Aorta (tissue), 5 donors: ENCODE measurements around the gene COL3A1. TPM values are rescaled to one million over a fixed set of nuclear protein-coding genes. Genes with fewer than 3 reads are reported as not detected.

Source experiments
- ATAC-seq: fragments of 200-7000 bp; cut with Tn5 transposase; one replicate; pipeline ENCODE4 v1.9.1; 2022; ENCODE audit warnings: moderate library complexity; ENCODE audit not compliant: low FRiP score
- DNase-seq, 2 donors: peaks; one replicate each; pipeline ENCODE4 v3.0.0-alpha.2; 2020
- H3K27ac ChIP-seq, 2 donors: one replicate each; pipeline ENCODE4 v1.5.1; 2013; ENCODE audit warnings: low read length in 2 of 2, mild to moderate bottlenecking in 2 of 2, moderate library complexity in 2 of 2, control low read depth in 1 of 2, inconsistent platforms in 1 of 2, low read depth in 1 of 2
- H3K27me3 ChIP-seq, 2 donors: one replicate each; pipeline ENCODE4 v1.6.1; 2013; ENCODE audit warnings: control low read depth in 1 of 2, low read length in 1 of 2, mild to moderate bottlenecking in 1 of 2, moderate library complexity in 1 of 2; ENCODE audit not compliant: insufficient read depth in 2 of 2, control insufficient read depth in 1 of 2
- H3K36me3 ChIP-seq, 2 donors: one replicate each; pipeline ENCODE4 v1.6.1; 2013; ENCODE audit warnings: control low read depth in 1 of 2, low read length in 1 of 2, mild to moderate bottlenecking in 1 of 2; ENCODE audit not compliant: insufficient read depth in 2 of 2, control insufficient read depth in 1 of 2
- H3K4me1 ChIP-seq, 2 donors: one replicate each; pipeline ENCODE4 v1.6.1; 2013; ENCODE audit warnings: low read length in 2 of 2, control low read depth in 1 of 2, mild to moderate bottlenecking in 1 of 2, moderate library complexity in 1 of 2; ENCODE audit not compliant: insufficient read depth in 2 of 2, control insufficient read depth in 1 of 2
- H3K4me3 ChIP-seq, 2 donors: one replicate each; pipeline ENCODE4 v1.5.1; 2013; ENCODE audit warnings: low read length in 2 of 2, control low read depth in 1 of 2, mild to moderate bottlenecking in 1 of 2
- H3K9me3 ChIP-seq: one replicate; pipeline ENCODE4 v1.6.1; 2013; ENCODE audit warnings: mild to moderate bottlenecking, low read length; ENCODE audit not compliant: control insufficient read depth
- WGBS, 2 donors: extraction: QIAGEN DNeasy Blood & Tissue Kit; methylation state at CpG; one replicate each; pipeline ENCODE4 v1.1.7; 2013; 5-methylcytosine and 5-hydroxymethylcytosine counted together
- intact Hi-C, 2 donors: fragments of 100-400 bp; cut with DNase I; formaldehyde crosslinking; loops; one replicate each; pipeline versions ENCODE4 v1.14.2 to v1.15.0; 2022
- polyA plus RNA-seq, 2 donors: library from polyadenylated mRNA; stranded (reverse); fragments of 200-250 nt; gene quantifications; one replicate each; pipeline ENCODE4 v1.2.3, GENCODE V29; 2013
- total RNA-seq, 2 donors: library from RNA; stranded (reverse); fragmentation: NEBNext Ultra II Directional; extraction: Animal tissue kit (Norgen Biotek cat#: 25700); gene quantifications; one replicate each; pipeline ENCODE4 v1.2.1, GENCODE V29; 2021
- donor health status: healthy with polysubstance abuse.
- donor health status: Bipolar disorder and iron deficiency.
- donor health status: DM: no; HTN: no; CAD: no.
- donor health status: DM: no; HTN: no; CAD: no.
- donor health status: DM: yes; HTN: yes; CAD: no.

COL3A1 gene
- total and polyA plus RNA-seq, 4 donors, result 155 to 1,346 (median 774) TPM

- Histone ChIP-seq H3K4me3 (no peak overlapping the region), H3K27me3 (no peaks in the 10 kb centered on the region), H3K27ac (no peak overlapping the region), H3K4me1 (peaks cover 5 to 6% of the 10 kb centered on the region in 2 donors), H3K36me3 (no peaks in the 10 kb centered on the region), H3K9me3 (no peaks in the 10 kb centered on the region)
- DNase-seq (no peak), ATAC-seq (no peak)
- intact Hi-C loops, result no loop called here
Observed at GRCh38 chr2:189016311-189016861, 42.2 kb downstream of the COL3A1 start.

- H3K27me3 ChIP-seq, result no peaks in the 10 kb centered on the region
- ATAC-seq (no peak), DNase-seq (no peak)
- no peaks in the 10 kb centered on the region for H3K36me3 ChIP-seq
- H3K9me3 ChIP-seq, result no peaks in the 10 kb centered on the region
- peaks cover 6 to 11% of the 10 kb centered on the region in 2 donors for H3K4me1 ChIP-seq
- intact Hi-C loops, result no loop called here
- no peak overlapping the region for H3K4me3 ChIP-seq
- no peak overlapping the region for H3K27ac ChIP-seq
Observed at GRCh38 chr2:189018631-189019030, 44.5 kb downstream of the COL3A1 start.

GRCh38 chr2:189020179-189020578 lies 46.0 kb downstream of the COL3A1 start:
- ATAC-seq, result no peak
- H3K9me3 ChIP-seq, result no peaks in the 10 kb centered on the region
- H3K4me1 ChIP-seq, result peaks cover under 1 to 11% of the 10 kb centered on the region in 2 donors
- H3K4me3 ChIP-seq, result no peak overlapping the region
- H3K27me3 ChIP-seq, result no peaks in the 10 kb centered on the region
- DNase-seq, result no peak
- no peaks in the 10 kb centered on the region for H3K36me3 ChIP-seq
- intact Hi-C loops, result no loop called here
- WGBS, 2 donors, result 89 to 97% methylated on average over 1 of the region's 1 CpG
- H3K27ac ChIP-seq, result no peak overlapping the region

GRCh38 chr2:189022053-189022481 lies 47.9 kb downstream of the COL3A1 start:
- intact Hi-C loops, result no loop called here
- WGBS, 2 donors, result 33 to 38% methylated on average over 7 of the region's 7 CpGs
- H3K36me3 ChIP-seq, result no peaks in the 10 kb centered on the region
- DNase-seq (no peak), ATAC-seq (peak; percentile 47)
- peak overlapping the region in 1 of 2 donors; percentile 41 for H3K27ac ChIP-seq
- H3K4me3 ChIP-seq, result no peak overlapping the region
- peaks cover 4 to 12% of the 10 kb centered on the region in 2 donors for H3K4me1 ChIP-seq
- H3K9me3 ChIP-seq, result no peaks in the 10 kb centered on the region
- no peaks in the 10 kb centered on the region for H3K27me3 ChIP-seq

- Histone ChIP-seq H3K9me3 (no peaks in the 10 kb centered on the region), H3K27me3 (no peaks in the 10 kb centered on the region), H3K27ac (no peak overlapping the region), H3K4me3 (no peak overlapping the region), H3K4me1 (peaks cover 4 to 12% of the 10 kb centered on the region in 2 donors), H3K36me3 (no peaks in the 10 kb centered on the region)
- WGBS, 2 donors, result 86 to 87% methylated on average over 3 of the region's 3 CpGs
- intact Hi-C loops, result no loop called here
- ATAC-seq (peak; percentile 59), DNase-seq (no peak)
Observed at GRCh38 chr2:189022492-189022891, 48.3 kb downstream of the COL3A1 start.

GRCh38 chr2:189024901-189025618 lies 50.9 kb downstream of the COL3A1 start:
- Histone ChIP-seq H3K9me3 (no peaks in the 10 kb centered on the region), H3K4me3 (no peak overlapping the region), H3K4me1 (peaks cover 4 to 9% of the 10 kb centered on the region in 2 donors), H3K27ac (peak overlapping the region; percentile 28 to 74), H3K36me3 (no peaks in the 10 kb centered on the region), H3K27me3 (no peaks in the 10 kb centered on the region)
- 14 to 15% methylated on average over 3 of the region's 3 CpGs for WGBS, 2 donors
- ATAC-seq (peak; percentile 14), DNase-seq (no peak)
- intact Hi-C loops, result no loop called here

- 63 to 72% methylated on average over 1 of the region's 1 CpG for WGBS, 2 donors
- Histone ChIP-seq H3K36me3 (peaks cover 3% of the 10 kb centered on the region in 2 donors), H3K27me3 (no peaks in the 10 kb centered on the region), H3K4me1 (no peaks in the 10 kb centered on the region), H3K9me3 (no peaks in the 10 kb centered on the region), H3K4me3 (no peak overlapping the region), H3K27ac (no peak overlapping the region)
- ATAC-seq, result no peak
- intact Hi-C loops, result no loop called here
- no peak for DNase-seq
Observed at GRCh38 chr2:189037518-189037917, 63.3 kb downstream of the COL3A1 start.

GRCh38 chr2:189045836-189046235 lies 71.7 kb downstream of the COL3A1 start:
- Histone ChIP-seq H3K4me1 (no peaks in the 10 kb centered on the region), H3K36me3 (peaks cover 0 to 2% of the 10 kb centered on the region in 2 donors), H3K27me3 (no peaks in the 10 kb centered on the region), H3K27ac (no peak overlapping the region), H3K4me3 (no peak overlapping the region), H3K9me3 (no peaks in the 10 kb centered on the region)
- ATAC-seq (no peak), DNase-seq (no peak)
- intact Hi-C loops, result loop anchor here in 1 of 2 donors (5.0 kb wide), 1 partner anchor 49 kb away; no protein-coding TSS in a partner anchor
- WGBS, 2 donors, result 93 to 95% methylated on average over 3 of the region's 3 CpGs

- ATAC-seq, result no peak
- no peaks in the 10 kb centered on the region for H3K4me1 ChIP-seq
- DNase-seq, result no peak
- H3K27me3 ChIP-seq, result no peaks in the 10 kb centered on the region
- no peaks in the 10 kb centered on the region for H3K9me3 ChIP-seq
- intact Hi-C loops, result loop anchor here in 1 of 2 donors (5.0 kb wide), 1 partner anchor 49 kb away; no protein-coding TSS in a partner anchor
- no peak overlapping the region for H3K4me3 ChIP-seq
- WGBS, 2 donors, result 76 to 81% methylated on average over 2 of the region's 2 CpGs
- H3K36me3 ChIP-seq, result peaks cover 0 to 3% of the 10 kb centered on the region in 2 donors
- no peak overlapping the region for H3K27ac ChIP-seq
Observed at GRCh38 chr2:189046320-189046719, 72.1 kb downstream of the COL3A1 start.
